GM19025 (cell line): ENCODE measurements around the gene ZSCAN29.
A peak's percentile ranks its signal among the peaks of the same experiment; 100 is the strongest.
"Not testable (repeated sequence)": the region's sequence is repeated elsewhere in the genome, so short reads cannot be mapped to it uniquely, and the experiment has no call there.

Experiments
- ATAC-seq: cut with Tn5 transposase; IDR thresholded peaks from one replicate; pipeline ENCODE4 v1.9.1; 2021; ENCODE audit warnings: mild to moderate bottlenecking, low read depth, moderate library complexity; ENCODE audit not compliant: unreplicated experiment

The ZSCAN29 gene

GRCh38 chr15:43370975-43371974 is at the start of gene ZSCAN29, which contains the start of gene TUBGCP4:
Gene ZSCAN29 (minus strand): TSS chr15:43371043. CDS start chr15:43369913, 1,130 bp downstream.
Gene TUBGCP4 (plus strand): TSS chr15:43371101. CDS start chr15:43371355, 254 bp downstream.
- peak; percentile 78 for ATAC-seq

DNA sequence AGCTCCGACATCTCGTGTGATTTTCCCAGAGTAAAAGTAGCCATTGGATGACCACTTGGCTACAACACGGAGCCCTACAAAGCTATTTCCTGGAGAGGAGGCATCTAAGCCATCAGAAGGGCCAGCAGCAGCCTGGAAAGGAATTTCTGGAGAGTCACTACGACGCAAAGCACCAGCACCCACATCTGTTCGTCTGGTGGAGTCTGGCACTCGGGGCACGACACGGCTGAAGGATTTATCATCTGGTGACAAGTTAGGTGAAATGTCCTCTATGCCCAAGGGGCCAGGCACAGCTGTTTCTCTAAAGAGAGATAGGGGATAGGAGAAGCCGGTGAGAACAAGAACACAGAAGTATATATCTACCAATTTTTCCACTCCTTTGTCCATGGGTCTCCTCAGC is 49.6 kb upstream of the ZSCAN29 start:
- ATAC-seq = no peak

GRCh38 chr15:43414196-43414595 is 43.4 kb upstream of the ZSCAN29 start:
- no peak for ATAC-seq

- no peak for ATAC-seq
Observed at GRCh38 chr15:43412096-43412495, 41.3 kb upstream of the ZSCAN29 start.

- ATAC-seq = no peak
Observed at GRCh38 chr15:43410572-43411214, 39.9 kb upstream of the ZSCAN29 start.

GRCh38 chr15:43408789-43409188 is 37.9 kb upstream of the ZSCAN29 start:
- ATAC-seq = no peak

GRCh38 chr15:43406808-43407207 is 36.0 kb upstream of the ZSCAN29 start:
- ATAC-seq = no peak

DNA sequence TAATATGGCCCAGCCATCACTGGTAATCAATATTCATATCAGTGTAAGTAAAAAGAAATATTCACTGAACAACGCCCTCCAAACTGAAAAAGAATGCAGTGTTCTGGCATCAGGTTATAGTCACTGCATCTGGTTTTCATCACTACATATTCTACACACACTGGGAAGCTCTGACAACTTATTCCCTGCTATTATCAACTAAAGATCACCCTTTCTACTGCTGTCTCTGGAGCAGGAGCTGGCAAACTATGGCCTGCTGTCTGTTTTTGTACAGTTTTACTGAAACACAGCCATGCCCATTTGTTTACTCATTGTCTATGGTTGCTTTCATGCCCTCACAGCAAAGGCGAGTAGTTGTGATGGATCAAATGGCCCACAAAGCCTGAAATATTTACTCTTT is 35.3 kb upstream of the ZSCAN29 start:
- ATAC-seq = no peak

GRCh38 chr15:43404130-43404529 is 33.3 kb upstream of the ZSCAN29 start:
- ATAC-seq = no peak

GRCh38 chr15:43403616-43404015 is 32.8 kb upstream of the ZSCAN29 start:
- ATAC-seq = no peak

- ATAC-seq = no peak
Observed at GRCh38 chr15:43402255-43402654, 31.4 kb upstream of the ZSCAN29 start.

DNA sequence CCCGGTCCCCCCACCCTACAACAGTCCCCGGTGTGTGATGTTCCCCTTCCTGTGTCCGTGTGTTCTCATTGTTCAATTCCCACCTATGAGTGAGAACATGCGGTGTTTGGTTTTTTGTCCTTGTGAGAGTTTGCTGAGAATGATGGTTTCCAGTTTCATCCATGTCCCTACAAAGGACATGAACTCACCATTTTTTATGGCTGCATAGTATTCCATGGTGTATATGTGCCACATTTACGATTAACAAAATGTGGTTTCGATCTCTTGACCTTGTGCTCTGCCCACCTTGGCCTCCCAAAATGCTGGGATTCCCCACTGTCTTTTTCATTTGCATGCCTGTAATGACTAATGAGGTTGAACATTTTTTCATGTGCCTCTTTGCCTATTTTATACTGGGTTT is 22.7 kb upstream of the ZSCAN29 start:
- ATAC-seq = not testable (repeated sequence)

GRCh38 chr15:43390723-43391122 is 19.9 kb upstream of the ZSCAN29 start:
- ATAC-seq = no peak

DNA sequence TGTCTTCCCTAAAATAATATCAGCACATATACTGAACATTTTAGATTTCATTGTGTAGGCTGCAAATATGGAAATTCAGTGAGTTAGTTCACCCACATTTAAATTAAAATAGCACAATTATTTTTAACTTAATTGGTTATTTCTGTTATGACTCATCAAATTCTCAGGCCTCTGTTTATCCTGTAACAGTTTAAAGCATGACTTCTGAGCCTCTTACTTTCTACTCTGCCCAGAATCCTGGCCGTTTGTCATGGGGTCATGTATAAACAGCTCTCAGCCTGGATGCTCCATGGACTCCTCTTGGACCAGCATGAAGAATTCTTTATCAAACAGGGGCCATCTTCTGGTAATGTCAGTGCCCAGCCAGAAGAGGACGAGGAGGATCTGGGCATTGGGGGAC is 12.2 kb upstream of the ZSCAN29 start:
- ATAC-seq = no peak

DNA sequence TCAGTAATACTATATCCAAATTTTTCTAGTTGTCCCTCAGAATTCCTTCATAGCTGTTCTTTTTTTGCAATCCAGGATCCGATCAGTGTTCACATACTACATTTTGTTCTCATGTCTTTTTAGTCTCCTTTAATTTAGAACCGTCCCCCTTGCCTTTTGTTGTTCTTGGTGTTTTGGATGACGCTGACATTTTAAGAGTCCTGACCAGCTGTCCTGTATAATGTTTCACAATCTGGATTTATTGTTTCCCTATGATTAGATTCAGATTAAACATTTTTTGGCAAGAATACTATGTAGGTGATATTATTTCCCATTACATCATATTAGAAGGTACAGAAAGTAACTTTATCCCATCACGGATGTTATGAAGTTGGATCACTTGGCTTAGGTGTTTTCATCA is 11.5 kb upstream of the ZSCAN29 start:
- no peak for ATAC-seq

- no peak for ATAC-seq
Observed at GRCh38 chr15:43378601-43379000, 7.8 kb upstream of the ZSCAN29 start.

DNA sequence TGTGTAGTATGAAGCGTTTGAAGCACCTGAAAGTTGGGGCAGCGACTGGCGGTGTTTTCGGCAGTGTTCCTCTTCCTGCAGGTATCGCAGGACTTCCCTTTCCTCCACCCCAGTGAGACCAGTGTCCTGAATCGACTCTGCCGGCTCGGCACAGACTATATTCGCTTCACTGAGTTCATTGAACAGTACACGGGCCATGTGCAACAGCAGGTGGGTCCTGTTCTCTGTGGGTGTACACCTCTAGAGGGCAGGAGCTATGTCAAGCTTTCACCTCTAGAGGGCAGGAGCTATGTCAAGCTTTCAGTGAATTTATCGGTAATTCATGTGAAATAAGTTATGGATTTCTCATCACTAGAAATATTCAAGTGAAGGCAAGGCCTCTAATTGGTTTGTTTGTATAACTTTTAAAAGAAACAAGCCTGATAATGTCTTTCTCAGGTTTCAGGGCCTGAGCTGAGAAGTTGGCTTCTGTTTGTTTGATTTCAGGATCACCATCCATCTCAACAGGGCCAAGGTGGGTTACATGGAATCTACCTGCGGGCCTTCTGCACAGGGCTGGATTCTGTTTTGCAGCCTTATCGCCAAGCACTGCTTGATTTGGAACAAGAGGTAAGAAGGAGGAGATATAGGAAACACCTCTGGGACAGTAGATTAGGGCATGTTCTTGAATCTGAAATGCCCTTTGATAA is 5.3 kb upstream of the ZSCAN29 start:
- no peak for ATAC-seq

GRCh38 chr15:43370310-43370974 is 401 bp downstream of the ZSCAN29 start:
- ATAC-seq = peak; percentile 41

DNA sequence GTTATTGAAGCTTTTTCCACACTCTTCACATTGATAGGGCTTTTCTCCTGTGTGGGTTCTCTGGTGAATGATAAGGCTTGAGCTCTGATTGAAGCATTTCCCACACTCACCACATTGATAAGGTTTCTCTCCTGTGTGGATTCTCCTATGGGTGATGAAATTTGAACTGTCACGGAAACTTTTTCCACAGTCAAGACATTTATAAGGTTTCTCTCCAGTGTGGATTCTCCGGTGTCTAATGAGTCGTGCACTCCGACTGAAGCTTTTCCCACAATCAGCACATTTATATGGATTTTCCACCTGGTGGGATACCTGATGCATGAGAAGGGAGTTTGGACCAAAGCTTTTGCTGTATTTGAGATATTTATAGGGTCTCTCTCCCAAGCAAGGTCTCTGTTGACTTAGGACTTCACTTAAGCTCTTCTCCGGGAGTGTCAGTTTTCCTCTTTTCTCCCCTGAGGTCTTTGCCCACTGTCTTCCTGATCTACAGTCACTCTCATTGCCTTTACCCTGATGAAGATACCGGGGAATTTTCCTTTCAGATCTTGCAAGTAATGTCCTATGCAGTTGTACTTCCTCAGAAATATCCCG is 9.4 kb downstream of the ZSCAN29 start:
- ATAC-seq = no peak

- ATAC-seq = no peak
Observed at GRCh38 chr15:43360821-43361220, 10.0 kb downstream of the ZSCAN29 start.
